Body of pancreas (tissue), 4 donors: ENCODE measurements around the gene POU2F2. TPM values are rescaled to one million over a fixed set of nuclear protein-coding genes. Genes with fewer than 3 reads are reported as not detected.

Source experiments
- ATAC-seq: fragments of 150-250 bp; one replicate; pipeline ENCODE4 v1.9.1; 2016
- DNase-seq, 4 donors: peaks; one replicate each; pipeline ENCODE4 v3.0.0-alpha.2; 2019
- H3K27ac ChIP-seq, 4 donors: fragments of 200-600 bp; sonication (generic); 1 replicate in 3 of 4; 2 replicates in 1 of 4; pipeline versions ENCODE4 v1.5.1 to v1.6.1; 2016 to 2019; ENCODE audit warnings: mild to moderate bottlenecking in 1 of 4, mixed read lengths in 1 of 4, moderate library complexity in 1 of 4
- H3K27me3 ChIP-seq, 2 donors: fragments of 200-600 bp; sonication (generic); one replicate each; pipeline ENCODE4 v1.6.0; 2016; ENCODE audit warnings: mild to moderate bottlenecking in 1 of 2
- H3K36me3 ChIP-seq, 2 donors: fragments of 200-600 bp; sonication (generic); replicated peaks in 1 of 2; 2 replicates each; pipeline ENCODE4 v1.5.1; 2016; ENCODE audit warnings: low read depth in 2 of 2; ENCODE audit not compliant: insufficient read depth in 1 of 2
- H3K4me1 ChIP-seq: fragments of 200-600 bp; sonication (generic); one replicate; pipeline ENCODE4 v1.6.0; 2016
- H3K4me3 ChIP-seq, 2 donors: fragments of 200-600 bp; sonication (generic); 1 replicate in 1 of 2; 2 replicates in 1 of 2; pipeline ENCODE4 v1.5.1; 2016 to 2019
- H3K9me3 ChIP-seq, 3 donors: fragments of 200-600 bp; sonication (generic); 1 replicate in 2 of 3; 2 replicates in 1 of 3; pipeline ENCODE4 v1.5.1; 2016
- CTCF ChIP-seq, 7 experiments: fragments of 450-650 bp in 4 of 7; fragments of 200-600 bp in 3 of 7; sonication (generic) in 3 of 7; IDR thresholded peaks; one replicate each; pipeline ENCODE4 v1.5.1; 2016 to 2019; ENCODE audit warnings: antibody characterized with exemption in 7 of 7
- POLR2A ChIP-seq, 3 donors: fragments of 450-650 bp; IDR thresholded peaks; one replicate each; pipeline ENCODE4 v1.6.1; 2016; ENCODE audit warnings: antibody characterized with exemption in 3 of 3, mild to moderate bottlenecking in 2 of 3
- WGBS, 2 donors: methylation state at CpG; one replicate each; pipeline ENCODE4 v1.1.5; 2017; 5-methylcytosine and 5-hydroxymethylcytosine counted together
- intact Hi-C: fragments of 100-400 bp; cut with DNase I; formaldehyde crosslinking; loops from one replicate; pipeline ENCODE4 v1.15.1; 2023
- total RNA-seq, 2 donors: library from RNA; depleted of rRNA; stranded (reverse); fragments of >200 nt; gene quantifications; one replicate each; pipeline ENCODE4 v1.1.0, GENCODE V29; 2016

The POU2F2 gene
- total RNA-seq, 2 donors from 2014 or later, result under 0.01 to 1.6 TPM

GRCh38 chr19:42165146-42165545 lies 32.9 kb upstream of the POU2F2 start:
- Histone ChIP-seq H3K27ac (no peak overlapping the region), H3K4me3 (no peak overlapping the region), H3K9me3 (no peaks in the 10 kb centered on the region), H3K27me3 (no peaks in the 10 kb centered on the region), H3K4me1 (no peaks in the 10 kb centered on the region), H3K36me3 (no peaks in the 10 kb centered on the region)
- no peak for ATAC-seq
- TF ChIP-seq POLR2A (IDR thresholded peaks at IDR 0.05), result no peak
- TF ChIP-seq CTCF (IDR thresholded peaks at IDR 0.05), result no peak
- intact Hi-C loops, result no loop called here
- WGBS, 2 donors, result 38 to 50% methylated on average over 2 of the region's 2 CpGs
- DNase-seq, result no peak

- Histone ChIP-seq H3K36me3 (no peaks in the 10 kb centered on the region), H3K4me1 (no peaks in the 10 kb centered on the region), H3K4me3 (no peak overlapping the region), H3K9me3 (no peaks in the 10 kb centered on the region), H3K27me3 (no peaks in the 10 kb centered on the region), H3K27ac (no peak overlapping the region)
- intact Hi-C loops, result no loop called here
- TF ChIP-seq CTCF (IDR thresholded peaks at IDR 0.05), result no peak
- TF ChIP-seq POLR2A (IDR thresholded peaks at IDR 0.05), result no peak
- DNase-seq (no peak), ATAC-seq (no peak)
- 67 to 74% methylated on average over 20 to 21 of the region's 21 CpGs for WGBS, 2 donors
These were observed 29.5 kb upstream of the POU2F2 start for GRCh38 chr19:42161616-42162263.

- H3K4me3 ChIP-seq, result no peak overlapping the region
- H3K9me3 ChIP-seq, result no peaks in the 10 kb centered on the region
- DNase-seq, result no peak
- no peaks in the 10 kb centered on the region for H3K27me3 ChIP-seq
- intact Hi-C loops, result no loop called here
- no peak overlapping the region for H3K27ac ChIP-seq
- no peaks in the 10 kb centered on the region for H3K36me3 ChIP-seq
- H3K4me1 ChIP-seq, result no peaks in the 10 kb centered on the region
- no peak for ATAC-seq
- 66 to 73% methylated on average over 7 of the region's 7 CpGs for WGBS, 2 donors
- TF ChIP-seq POLR2A (IDR thresholded peaks at IDR 0.05) (no peak), CTCF (IDR thresholded peaks at IDR 0.05) (no peak)
These were observed 27.7 kb upstream of the POU2F2 start for GRCh38 chr19:42159942-42160341.

- WGBS, 2 donors, result 23 to 30% methylated on average over 2 of the region's 2 CpGs
- H3K27ac ChIP-seq, result no peak overlapping the region
- H3K4me1 ChIP-seq, result peaks cover 4% of the 10 kb centered on the region
- H3K9me3 ChIP-seq, result no peaks in the 10 kb centered on the region
- H3K27me3 ChIP-seq, result no peaks in the 10 kb centered on the region
- intact Hi-C loops, result no loop called here
- TF ChIP-seq POLR2A (IDR thresholded peaks at IDR 0.05), result no peak
- TF ChIP-seq CTCF (IDR thresholded peaks at IDR 0.05), result no peak
- ATAC-seq, result no peak
- no peak overlapping the region for H3K4me3 ChIP-seq
- no peaks in the 10 kb centered on the region for H3K36me3 ChIP-seq
- DNase-seq, result no peak
These were observed 26.7 kb upstream of the POU2F2 start for GRCh38 chr19:42158926-42159325.

- 85 to 86% methylated on average over 8 of the region's 8 CpGs for WGBS, 2 donors
- DNase-seq, result no peak
- no peak overlapping the region for H3K4me3 ChIP-seq
- no peaks in the 10 kb centered on the region for H3K9me3 ChIP-seq
- no peak overlapping the region for H3K27ac ChIP-seq
- no peak for TF ChIP-seq CTCF (IDR thresholded peaks at IDR 0.05)
- no peak for TF ChIP-seq POLR2A (IDR thresholded peaks at IDR 0.05)
- intact Hi-C loops, result no loop called here
- ATAC-seq, result no peak
- peaks cover 24% of the 10 kb centered on the region for H3K4me1 ChIP-seq
- H3K36me3 ChIP-seq, result no peaks in the 10 kb centered on the region
- no peaks in the 10 kb centered on the region for H3K27me3 ChIP-seq
These were observed 24.3 kb upstream of the POU2F2 start for GRCh38 chr19:42156571-42156970.
